Panc1 (cell line): ENCODE data around the gene RPS6KA1. TPM values are rescaled to one million over a fixed set of nuclear protein-coding genes. Genes with fewer than 3 reads are reported as not detected.

Experiments used
- ATAC-seq: fragments of 200-7000 bp; cut with Tn5 transposase; 2 replicates; pipeline ENCODE4 v1.9.1; 2020; ENCODE audit warnings: mild to moderate bottlenecking, moderate library complexity
- BruUV-seq: library from RNA; stranded (reverse); fragments of 400-500 nt; replicated peaks from 2 replicates; lab custom pipeline; 2021; lab: Mats Ljungman, UMichigan
- CTCF ChIA-PET: fragments of 300-600 bp; sonication (Branson Sonifier 250); formaldehyde crosslinking; loops from one replicate; lab custom pipeline; 2022; ENCODE audit warnings: antibody characterized with exemption; lab: Charles Lee
- POLR2A ChIA-PET: fragments of 300-600 bp; sonication (Branson Sonifier 250); formaldehyde crosslinking; loops from one replicate; lab custom pipeline; 2022; ENCODE audit warnings: antibody characterized with exemption; lab: Charles Lee
- DNase-seq: peaks from one replicate; pipeline ENCODE4 v3.0.0-alpha.2; 2010; ENCODE audit warnings: low read depth, low spot score
- H3K27ac ChIP-seq: 2 replicates; pipeline ENCODE4 v1.5.1; 2011; ENCODE audit warnings: mild to moderate bottlenecking, low read length, inconsistent platforms
- H3K27me3 ChIP-seq: fragments of 200-500 bp; sonication (Bioruptor generic); 2 replicates; pipeline ENCODE4 v1.6.0; 2014; ENCODE audit warnings: low read length, inconsistent platforms; ENCODE audit not compliant: control insufficient read depth, insufficient read depth
- H3K36me3 ChIP-seq: fragments of 200-500 bp; sonication (Bioruptor generic); 2 replicates; pipeline ENCODE4 v1.5.1; 2014; ENCODE audit warnings: inconsistent platforms, mild to moderate bottlenecking, low read length, moderate library complexity; ENCODE audit not compliant: control insufficient read depth, insufficient read depth
- H3K4me1 ChIP-seq: 2 replicates; pipeline ENCODE4 v1.5.1; 2011; ENCODE audit warnings: inconsistent platforms, mild to moderate bottlenecking, low read length, moderate library complexity; ENCODE audit not compliant: control insufficient read depth, insufficient read depth
- H3K4me3 ChIP-seq, 2 experiments: 2 replicates each; pipeline ENCODE4 v1.5.1; 2011 to 2012; ENCODE audit warnings: low read depth in 2 of 2, low read length in 2 of 2, mild to moderate bottlenecking in 2 of 2, inconsistent platforms in 1 of 2, moderate library complexity in 1 of 2
- H3K9me3 ChIP-seq: fragments of 200-500 bp; sonication (Bioruptor generic); 2 replicates; pipeline ENCODE4 v1.5.1; 2014; ENCODE audit warnings: low read depth, mild to moderate bottlenecking, inconsistent platforms, low read length, moderate library complexity; ENCODE audit not compliant: control insufficient read depth, insufficient read depth
- POLR2AphosphoS5 ChIP-seq: IDR thresholded peaks from 2 replicates; pipeline ENCODE4 v1.6.1; 2012; ENCODE audit warnings: mild to moderate bottlenecking, low read depth, low read length, moderate library complexity
- SIN3A ChIP-seq: IDR thresholded peaks from 2 replicates; pipeline ENCODE4 v1.6.1; 2012; ENCODE audit warnings: low read depth, mild to moderate bottlenecking, low read length, moderate library complexity, borderline replicate concordance; ENCODE audit not compliant: insufficient read depth
- TCF7L2 ChIP-seq: IDR thresholded peaks from 2 replicates; pipeline ENCODE4 v1.6.1; 2011; ENCODE audit warnings: mild to moderate bottlenecking, low read depth, low read length, inconsistent platforms
- in situ Hi-C: cut with HindIII; loops from 2 replicates; pipeline ENCODE4 v1.10.0; 2016; ENCODE audit warnings: low sequenced_read_pairs, low pct_unique_long_range_greater_than_20kb
- intact Hi-C: fragments of 100-400 bp; cut with micrococcal nuclease; formaldehyde crosslinking; loops from one replicate; pipeline ENCODE4 v1.10.0; 2022; ENCODE audit not compliant: unreplicated experiment
- total RNA-seq: library from RNA; stranded (reverse); gene quantifications from one replicate; pipeline ENCODE4 v1.2.1, GENCODE V29; 2021; ENCODE audit not compliant: unreplicated experiment
- TF ChIP-seq, protein P1 (sequence below), 2 experiments: IDR thresholded peaks; 2 replicates each; pipeline ENCODE4 v1.6.1; 2011 to 2012; ENCODE audit warnings: low read depth in 2 of 2, control low read depth in 1 of 2, low read length in 1 of 2, mild to moderate bottlenecking in 1 of 2, moderate library complexity in 1 of 2; ENCODE audit not compliant: insufficient read depth in 1 of 2
- TF ChIP-seq, protein P2 (sequence below): fragments of 450-650 bp; IDR thresholded peaks from 2 replicates; pipeline ENCODE4 v1.5.1; 2017; ENCODE audit warnings: mild to moderate bottlenecking

Gene RPS6KA1
- total RNA-seq, 1 experiment from 2014 or later, result 44.0 TPM

- Histone ChIP-seq H3K36me3 (no peaks in the 10 kb centered on the region), H3K4me1 (peaks cover 3% of the 10 kb centered on the region; the same call in 1 of the 2 replicates), H3K27me3 (no peaks in the 10 kb centered on the region), H3K4me3 (no peak overlapping the region), H3K27ac (no peak overlapping the region), H3K9me3 (no peaks in the 10 kb centered on the region)
- no TSS peak for BruUV-seq
- CTCF ChIA-PET, result no interaction called here
- POLR2A ChIA-PET, result no interaction called here
- ATAC-seq (no peak), DNase-seq (no peak)
- in situ Hi-C loops (no loop called here), intact Hi-C loops (loop anchor here (10.0 kb wide), 1 partner anchor 65 kb away; the partner anchor contains the start of gene HMGN2)
- TF ChIP-seq SIN3A (no peak), POLR2AphosphoS5 (no peak), TCF7L2 (no peak)
- TF ChIP-seq, protein P1, sequence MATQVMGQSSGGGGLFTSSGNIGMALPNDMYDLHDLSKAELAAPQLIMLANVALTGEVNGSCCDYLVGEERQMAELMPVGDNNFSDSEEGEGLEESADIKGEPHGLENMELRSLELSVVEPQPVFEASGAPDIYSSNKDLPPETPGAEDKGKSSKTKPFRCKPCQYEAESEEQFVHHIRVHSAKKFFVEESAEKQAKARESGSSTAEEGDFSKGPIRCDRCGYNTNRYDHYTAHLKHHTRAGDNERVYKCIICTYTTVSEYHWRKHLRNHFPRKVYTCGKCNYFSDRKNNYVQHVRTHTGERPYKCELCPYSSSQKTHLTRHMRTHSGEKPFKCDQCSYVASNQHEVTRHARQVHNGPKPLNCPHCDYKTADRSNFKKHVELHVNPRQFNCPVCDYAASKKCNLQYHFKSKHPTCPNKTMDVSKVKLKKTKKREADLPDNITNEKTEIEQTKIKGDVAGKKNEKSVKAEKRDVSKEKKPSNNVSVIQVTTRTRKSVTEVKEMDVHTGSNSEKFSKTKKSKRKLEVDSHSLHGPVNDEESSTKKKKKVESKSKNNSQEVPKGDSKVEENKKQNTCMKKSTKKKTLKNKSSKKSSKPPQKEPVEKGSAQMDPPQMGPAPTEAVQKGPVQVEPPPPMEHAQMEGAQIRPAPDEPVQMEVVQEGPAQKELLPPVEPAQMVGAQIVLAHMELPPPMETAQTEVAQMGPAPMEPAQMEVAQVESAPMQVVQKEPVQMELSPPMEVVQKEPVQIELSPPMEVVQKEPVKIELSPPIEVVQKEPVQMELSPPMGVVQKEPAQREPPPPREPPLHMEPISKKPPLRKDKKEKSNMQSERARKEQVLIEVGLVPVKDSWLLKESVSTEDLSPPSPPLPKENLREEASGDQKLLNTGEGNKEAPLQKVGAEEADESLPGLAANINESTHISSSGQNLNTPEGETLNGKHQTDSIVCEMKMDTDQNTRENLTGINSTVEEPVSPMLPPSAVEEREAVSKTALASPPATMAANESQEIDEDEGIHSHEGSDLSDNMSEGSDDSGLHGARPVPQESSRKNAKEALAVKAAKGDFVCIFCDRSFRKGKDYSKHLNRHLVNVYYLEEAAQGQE (IDR thresholded peaks at IDR 0.05; ENCODE audit: insufficient read depth in 1 of 2, low read depth in 2 of 2, low read length in 1 of 2), result no peak
- TF ChIP-seq, protein P2, sequence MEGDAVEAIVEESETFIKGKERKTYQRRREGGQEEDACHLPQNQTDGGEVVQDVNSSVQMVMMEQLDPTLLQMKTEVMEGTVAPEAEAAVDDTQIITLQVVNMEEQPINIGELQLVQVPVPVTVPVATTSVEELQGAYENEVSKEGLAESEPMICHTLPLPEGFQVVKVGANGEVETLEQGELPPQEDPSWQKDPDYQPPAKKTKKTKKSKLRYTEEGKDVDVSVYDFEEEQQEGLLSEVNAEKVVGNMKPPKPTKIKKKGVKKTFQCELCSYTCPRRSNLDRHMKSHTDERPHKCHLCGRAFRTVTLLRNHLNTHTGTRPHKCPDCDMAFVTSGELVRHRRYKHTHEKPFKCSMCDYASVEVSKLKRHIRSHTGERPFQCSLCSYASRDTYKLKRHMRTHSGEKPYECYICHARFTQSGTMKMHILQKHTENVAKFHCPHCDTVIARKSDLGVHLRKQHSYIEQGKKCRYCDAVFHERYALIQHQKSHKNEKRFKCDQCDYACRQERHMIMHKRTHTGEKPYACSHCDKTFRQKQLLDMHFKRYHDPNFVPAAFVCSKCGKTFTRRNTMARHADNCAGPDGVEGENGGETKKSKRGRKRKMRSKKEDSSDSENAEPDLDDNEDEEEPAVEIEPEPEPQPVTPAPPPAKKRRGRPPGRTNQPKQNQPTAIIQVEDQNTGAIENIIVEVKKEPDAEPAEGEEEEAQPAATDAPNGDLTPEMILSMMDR, result no peak
Observed at GRCh38 chr1:26539722-26540121, 10.2 kb downstream of the RPS6KA1 start.

GRCh38 chr1:26540351-26540750 lies 10.8 kb downstream of the RPS6KA1 start:
- TF ChIP-seq TCF7L2 (no peak), SIN3A (no peak), POLR2AphosphoS5 (no peak)
- TF ChIP-seq, protein P1 (IDR thresholded peaks at IDR 0.05; ENCODE audit: insufficient read depth in 1 of 2, low read depth in 2 of 2, low read length in 1 of 2), result no peak
- TF ChIP-seq, protein P2, result no peak
- in situ Hi-C loops (no loop called here), intact Hi-C loops (no loop called here)
- DNase-seq, result no peak
- peaks cover 3% of the 10 kb centered on the region; the same call in 1 of the 2 replicates for H3K4me1 ChIP-seq
- H3K4me3 ChIP-seq, result no peak overlapping the region
- no peaks in the 10 kb centered on the region for H3K27me3 ChIP-seq
- ChIA-PET POLR2A (interaction anchor here (0.7 kb wide), 1 partner anchor 14 kb away, joined by 3 read pairs; no protein-coding TSS in a partner anchor), CTCF (no interaction called here)
- BruUV-seq, result no TSS peak
- no peak overlapping the region for H3K27ac ChIP-seq
- ATAC-seq, result no peak
- no peaks in the 10 kb centered on the region for H3K36me3 ChIP-seq
- no peaks in the 10 kb centered on the region for H3K9me3 ChIP-seq
